Activated CD8-positive, alpha-beta memory T cell treated with anti-CD3 and anti-CD28 coated beads for 4 hours (primary cell): Measurements from ENCODE around the gene STRAP.
"Not testable (repeated sequence)": the region's sequence is repeated elsewhere in the genome, so short reads cannot be mapped to it uniquely, and the experiment has no call there.

Experiments used
- DNase-seq, 2 donors: peaks; one replicate each; pipeline ENCODE4 v3.0.0-alpha.2; 2020; ENCODE audit warnings: low read depth in 2 of 2

STRAP gene

GRCh38 chr12:15924956-15925355, 42.8 kb downstream of the STRAP start:
- DNase-seq: no peak

GRCh38 chr12:15928346-15928745, 46.2 kb downstream of the STRAP start:
- DNase-seq: no peak

GRCh38 chr12:15928870-15929571, 46.8 kb downstream of the STRAP start:
- no peak for DNase-seq

GRCh38 chr12:15931590-15932053, 49.4 kb downstream of the STRAP start:
- DNase-seq: no peak

- DNase-seq: no peak
Measured at GRCh38 chr12:15932327-15932726, 50.1 kb downstream of the STRAP start.

- DNase-seq: no peak
Measured at GRCh38 chr12:15932971-15933370, 50.8 kb downstream of the STRAP start.

GRCh38 chr12:15933751-15934150, 51.6 kb downstream of the STRAP start:
- no peak for DNase-seq

- no peak for DNase-seq
Measured at GRCh38 chr12:15936751-15937150, 54.6 kb downstream of the STRAP start.

- DNase-seq: no peak
Measured at GRCh38 chr12:15937902-15938301, 55.7 kb downstream of the STRAP start.

- DNase-seq: no peak
Measured at GRCh38 chr12:15939111-15939510, 56.9 kb downstream of the STRAP start.

GRCh38 chr12:15942475-15942874, 60.3 kb downstream of the STRAP start:
- no peak for DNase-seq

GRCh38 chr12:15943519-15943918, 61.3 kb downstream of the STRAP start:
- DNase-seq: not testable (repeated sequence)

- not testable (repeated sequence) for DNase-seq
Measured at GRCh38 chr12:15948461-15948860, 66.3 kb downstream of the STRAP start.
